Endodermal cell (in vitro differentiated cells): ENCODE measurements around the gene OPCML. TPM values are rescaled to one million over a fixed set of nuclear protein-coding genes. Genes with fewer than 3 reads are reported as not detected.

Source experiments
- DNase-seq: peaks from one replicate; pipeline ENCODE4 v3.0.0-alpha.2; 2017
- H3K27ac ChIP-seq: 2 replicates; pipeline ENCODE4 v1.5.1; 2013; ENCODE audit warnings: mild to moderate bottlenecking, low read depth, low read length, moderate library complexity
- H3K27me3 ChIP-seq: 2 replicates; pipeline ENCODE4 v1.6.1; 2013; ENCODE audit warnings: mild to moderate bottlenecking, low read length, moderate library complexity; ENCODE audit not compliant: insufficient read depth, control insufficient read depth, poor library complexity, severe bottlenecking
- H3K36me3 ChIP-seq: 2 replicates; pipeline ENCODE4 v1.7.0; 2013; ENCODE audit warnings: mild to moderate bottlenecking, low read length, moderate library complexity; ENCODE audit not compliant: control insufficient read depth, insufficient read depth
- H3K4me1 ChIP-seq: one replicate; pipeline ENCODE4 v1.7.0; 2013; ENCODE audit warnings: low read length; ENCODE audit not compliant: control insufficient read depth, insufficient read depth
- H3K4me3 ChIP-seq: 2 replicates; pipeline ENCODE4 v1.5.1; 2013; ENCODE audit warnings: mild to moderate bottlenecking, low read length, moderate library complexity
- H3K9ac ChIP-seq: 2 replicates; pipeline ENCODE4 v1.6.1; 2013; ENCODE audit warnings: mild to moderate bottlenecking, low read length, moderate library complexity; ENCODE audit not compliant: poor library complexity, severe bottlenecking; ENCODE audit errors: extremely low read depth
- H3K9me3 ChIP-seq: 2 replicates; pipeline ENCODE4 v1.6.1; 2013; ENCODE audit warnings: mild to moderate bottlenecking, low read length, moderate library complexity; ENCODE audit not compliant: control insufficient read depth
- H3K27ac Mint-ChIP-seq: 2 replicates; pipeline ENCODE4 v1.8.0; 2020; ENCODE audit warnings: mixed read lengths
- H3K27me3 Mint-ChIP-seq: 2 replicates; pipeline ENCODE4 v1.8.0; 2021; ENCODE audit warnings: mild to moderate bottlenecking, mixed read lengths; ENCODE audit not compliant: insufficient read depth
- H3K36me3 Mint-ChIP-seq: 2 replicates; pipeline ENCODE4 v1.8.0; 2020; ENCODE audit warnings: low read depth, mixed read lengths
- H3K4me1 Mint-ChIP-seq: 2 replicates; pipeline ENCODE4 v1.8.0; 2020; ENCODE audit warnings: mixed read lengths
- H3K4me3 Mint-ChIP-seq: 2 replicates; pipeline ENCODE4 v1.8.0; 2020; ENCODE audit warnings: mild to moderate bottlenecking, moderate library complexity, mixed read lengths
- H3K9me3 Mint-ChIP-seq: 2 replicates; pipeline ENCODE4 v1.8.0; 2020; ENCODE audit warnings: mild to moderate bottlenecking, mixed read lengths
- WGBS, 2 experiments: methylation state at CpG; one replicate each; pipeline versions ENCODE4 v1.1.5 to v1.1.7; 2013; ENCODE audit warnings: missing lambda C conversion rate in 2 of 2, mixed read lengths in 1 of 2; ENCODE audit not compliant: insufficient coverage in 1 of 2, insufficient read length in 1 of 2; 5-methylcytosine and 5-hydroxymethylcytosine counted together
- total RNA-seq, 2 donors: library from RNA; stranded (reverse); fragmentation: NEBNext Ultra II Directional in 1 of 2; extraction: Animal tissue kit (Norgen Biotek cat#: 25700) in 1 of 2; gene quantifications; 2 replicates in 1 of 2; 3 replicates in 1 of 2; pipeline ENCODE4 v1.2.1, GENCODE V29; 2021
- TF ChIP-seq, protein P1 (sequence below): fragments of 200-600 bp; sonication (generic); conservative IDR thresholded peaks from 2 replicates; pipeline ENCODE4 v1.5.0; 2021; ENCODE audit warnings: antibody characterized with exemption, mild to moderate bottlenecking

Gene OPCML
- total RNA-seq, 2 donors from 2014 or later: 0.49 to 0.86 TPM

- peak; percentile 89 for DNase-seq
- peaks cover 38% of the 10 kb centered on the region for H3K27me3 Mint-ChIP-seq
Measured at GRCh38 chr11:133228471-133229329, 303.6 kb downstream of the OPCML start.

GRCh38 chr11:133227632-133228111 is 304.6 kb downstream of the OPCML start:
- Mint-ChIP-seq H3K4me3 (no peak overlapping the region), H3K27me3 (peaks cover 38% of the 10 kb centered on the region), H3K27ac (no peak overlapping the region), H3K9me3 (peaks cover 3% of the 10 kb centered on the region), H3K36me3 (no peaks in the 10 kb centered on the region), H3K4me1 (peaks cover 17% of the 10 kb centered on the region)
- no peak for DNase-seq
- Histone ChIP-seq H3K27me3 (peaks cover 3% of the 10 kb centered on the region), H3K36me3 (no peaks in the 10 kb centered on the region), H3K4me3 (no peak overlapping the region), H3K4me1 (peaks cover 2% of the 10 kb centered on the region), H3K27ac (peak overlapping the region; percentile 79), H3K9me3 (peaks cover under 1% of the 10 kb centered on the region), H3K9ac (no peak overlapping the region)
- WGBS, 2 experiments: 68 to 78% methylated on average over 8 to 9 of the region's 9 CpGs
- TF ChIP-seq, protein P1, sequence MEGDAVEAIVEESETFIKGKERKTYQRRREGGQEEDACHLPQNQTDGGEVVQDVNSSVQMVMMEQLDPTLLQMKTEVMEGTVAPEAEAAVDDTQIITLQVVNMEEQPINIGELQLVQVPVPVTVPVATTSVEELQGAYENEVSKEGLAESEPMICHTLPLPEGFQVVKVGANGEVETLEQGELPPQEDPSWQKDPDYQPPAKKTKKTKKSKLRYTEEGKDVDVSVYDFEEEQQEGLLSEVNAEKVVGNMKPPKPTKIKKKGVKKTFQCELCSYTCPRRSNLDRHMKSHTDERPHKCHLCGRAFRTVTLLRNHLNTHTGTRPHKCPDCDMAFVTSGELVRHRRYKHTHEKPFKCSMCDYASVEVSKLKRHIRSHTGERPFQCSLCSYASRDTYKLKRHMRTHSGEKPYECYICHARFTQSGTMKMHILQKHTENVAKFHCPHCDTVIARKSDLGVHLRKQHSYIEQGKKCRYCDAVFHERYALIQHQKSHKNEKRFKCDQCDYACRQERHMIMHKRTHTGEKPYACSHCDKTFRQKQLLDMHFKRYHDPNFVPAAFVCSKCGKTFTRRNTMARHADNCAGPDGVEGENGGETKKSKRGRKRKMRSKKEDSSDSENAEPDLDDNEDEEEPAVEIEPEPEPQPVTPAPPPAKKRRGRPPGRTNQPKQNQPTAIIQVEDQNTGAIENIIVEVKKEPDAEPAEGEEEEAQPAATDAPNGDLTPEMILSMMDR: no peak

More at GRCh38 chr11:133228471-133229329, 303.6 kb downstream of the OPCML start:
- Histone ChIP-seq H3K27ac (peak overlapping the region; percentile 84), H3K4me3 (no peak overlapping the region), H3K27me3 (peaks cover 3% of the 10 kb centered on the region), H3K9me3 (peaks cover 11% of the 10 kb centered on the region), H3K4me1 (peaks cover 2% of the 10 kb centered on the region), H3K36me3 (no peaks in the 10 kb centered on the region), H3K9ac (no peak overlapping the region)
- Mint-ChIP-seq H3K4me1 (peaks cover 17% of the 10 kb centered on the region), H3K36me3 (no peaks in the 10 kb centered on the region), H3K9me3 (peaks cover 4% of the 10 kb centered on the region), H3K4me3 (no peak overlapping the region), H3K27ac (no peak overlapping the region)
- TF ChIP-seq, protein P1: peak; percentile 30
- WGBS, 2 experiments: 21 to 33% methylated on average over 18 to 26 of the region's 26 CpGs

GRCh38 chr11:133224271-133224670 is 308.0 kb downstream of the OPCML start:
- Mint-ChIP-seq H3K9me3 (no peaks in the 10 kb centered on the region), H3K27me3 (peaks cover 23% of the 10 kb centered on the region), H3K4me1 (peaks cover 12% of the 10 kb centered on the region), H3K36me3 (no peaks in the 10 kb centered on the region), H3K27ac (no peak overlapping the region), H3K4me3 (no peak overlapping the region)
- H3K27me3 ChIP-seq: no peaks in the 10 kb centered on the region
- H3K4me3 ChIP-seq: no peak overlapping the region
- peaks cover 2% of the 10 kb centered on the region for H3K4me1 ChIP-seq
- H3K27ac ChIP-seq: no peak overlapping the region
- H3K9ac ChIP-seq: no peak overlapping the region
- no peaks in the 10 kb centered on the region for H3K9me3 ChIP-seq
- 97% methylated on average over 5 of the region's 5 CpGs; no CpG with 5 or more reads in 1 of the 2 experiments for WGBS, 2 experiments
- no peak for DNase-seq
- TF ChIP-seq, protein P1: no peak
- no peaks in the 10 kb centered on the region for H3K36me3 ChIP-seq
